Measurements from ENCODE around the gene CBX6.

DNA sequence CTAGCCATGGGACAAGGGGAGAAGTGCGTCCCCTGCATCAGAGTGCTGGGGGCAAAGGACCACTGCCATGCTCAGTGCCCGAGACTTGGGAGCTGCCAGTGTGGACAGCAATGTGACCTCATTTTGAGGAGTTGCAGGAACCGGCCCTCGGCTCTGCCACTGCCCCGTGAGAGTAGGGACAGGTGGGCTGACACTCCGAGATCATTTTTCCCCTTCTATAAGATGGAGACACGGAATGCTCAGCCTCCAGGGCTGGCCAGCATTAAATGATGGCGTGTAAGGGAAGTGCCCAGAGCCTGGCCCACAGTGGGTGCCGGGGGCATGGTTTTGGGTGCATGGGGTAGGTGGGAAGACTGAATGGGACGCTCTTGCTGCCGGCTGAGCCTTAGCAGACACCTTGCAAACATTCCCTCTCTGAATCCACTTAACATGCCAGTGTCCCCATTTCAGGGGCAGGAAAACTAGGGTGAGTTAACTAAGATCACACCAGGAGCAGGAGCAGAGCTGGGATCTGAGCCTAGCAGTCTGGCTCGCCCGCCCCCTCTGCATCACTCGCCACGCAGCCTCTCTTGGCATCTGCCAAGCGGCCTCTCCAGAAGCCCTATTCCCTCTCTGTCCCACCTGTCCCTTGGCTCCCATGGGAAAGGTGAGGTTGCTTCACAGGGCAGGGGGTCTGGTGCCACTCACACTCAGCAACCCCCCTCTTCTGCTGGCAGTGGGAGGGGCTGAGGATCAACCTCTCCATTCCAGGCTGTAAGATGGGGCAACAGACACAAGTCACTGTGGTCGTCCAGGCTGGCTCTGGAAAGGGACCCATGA lies 41.8 kb downstream of the CBX6 start:
- TF ChIP-seq CTCF (IDR thresholded peaks at IDR 0.05) (no peak), POLR2A (IDR thresholded peaks at IDR 0.05) (no peak)

Data from adrenal gland (tissue), 5 donors.